HEK293 (cell line): ENCODE data around the gene PREX1.

ENCODE experiments used
- CTCF ChIA-PET: fragments of 350-600 bp; formaldehyde crosslinking; extraction: SDS; loops from one replicate; lab custom pipeline; 2021; ENCODE audit warnings: antibody characterized with exemption; lab: Yijun Ruan, JAX
- POLR2A ChIA-PET: fragments of 300-600 bp; formaldehyde crosslinking; extraction: SDS; loops from one replicate; lab custom pipeline; 2020; ENCODE audit warnings: antibody characterized with exemption, inconsistent platforms; lab: Yijun Ruan, JAX
- H3K27ac ChIP-seq: fragments of 200-500 bp; sonication (Bioruptor generic); 2 replicates; pipeline ENCODE4 v1.5.1; 2014; ENCODE audit warnings: low read depth, low read length, control low read depth, inconsistent platforms; ENCODE audit errors: extremely low read depth
- H3K36me3 ChIP-seq, 2 experiments: fragments of 200-500 bp in 1 of 2; sonication (Bioruptor generic) in 1 of 2; 1 replicate in 1 of 2; 2 replicates in 1 of 2; pipeline ENCODE4 v1.5.1; 2014 to 2017; ENCODE audit warnings: inconsistent platforms in 2 of 2, low read length in 2 of 2; ENCODE audit not compliant: control insufficient read depth in 2 of 2, insufficient read depth in 1 of 2
- H3K4me1 ChIP-seq: fragments of 200-500 bp; sonication (Bioruptor generic); 2 replicates; pipeline ENCODE4 v1.5.1; 2014; ENCODE audit warnings: mild to moderate bottlenecking, low read length, inconsistent platforms; ENCODE audit not compliant: control insufficient read depth, insufficient read depth
- H3K4me3 ChIP-seq: 2 replicates; pipeline ENCODE4 v1.5.1; 2011; ENCODE audit warnings: low read depth, mild to moderate bottlenecking, control low read depth, low read length, moderate library complexity
- H3K9me3 ChIP-seq: fragments of 200-500 bp; sonication (Bioruptor generic); 2 replicates; pipeline ENCODE4 v1.5.1; 2014; ENCODE audit warnings: low read depth, low read length, inconsistent platforms; ENCODE audit not compliant: control insufficient read depth, insufficient read depth
- TCF7L2 ChIP-seq: IDR thresholded peaks from 2 replicates; pipeline ENCODE4 v1.6.1; 2011; ENCODE audit warnings: low read depth, mild to moderate bottlenecking, inconsistent platforms, low read length, moderate library complexity, borderline replicate concordance
- WT1 ChIP-seq: fragments of 450-650 bp; formaldehyde crosslinking; IDR thresholded peaks from 2 replicates; pipeline ENCODE4 v1.5.1; 2016; ENCODE audit warnings: missing biosample characterization, missing genetic modification characterization
- ZBTB17 ChIP-seq: fragments of 450-650 bp; formaldehyde crosslinking; IDR thresholded peaks from 2 replicates; pipeline ENCODE4 v1.5.1; 2016; ENCODE audit warnings: missing biosample characterization, missing genetic modification characterization
- ZFP69B ChIP-seq: fragments of 450-650 bp; formaldehyde crosslinking; IDR thresholded peaks from 2 replicates; pipeline ENCODE4 v1.5.1; 2016; ENCODE audit warnings: missing biosample characterization, missing genetic modification characterization
- ZIC2 ChIP-seq: fragments of 450-650 bp; formaldehyde crosslinking; IDR thresholded peaks from 2 replicates; pipeline ENCODE4 v1.5.1; 2016; ENCODE audit warnings: missing biosample characterization, missing genetic modification characterization
- ZNF114 ChIP-seq: fragments of 450-650 bp; formaldehyde crosslinking; IDR thresholded peaks from 2 replicates; pipeline ENCODE4 v1.5.0; 2017; ENCODE audit warnings: missing biosample characterization, missing genetic modification characterization
- ZNF138 ChIP-seq: fragments of 450-650 bp; formaldehyde crosslinking; IDR thresholded peaks from 2 replicates; pipeline ENCODE4 v1.5.1; 2016; ENCODE audit warnings: missing biosample characterization, missing genetic modification characterization, borderline replicate concordance
- ZNF223 ChIP-seq: fragments of 450-650 bp; formaldehyde crosslinking; IDR thresholded peaks from 2 replicates; pipeline ENCODE4 v1.5.1; 2016; ENCODE audit warnings: missing biosample characterization, missing genetic modification characterization
- ZNF404 ChIP-seq: fragments of 450-650 bp; formaldehyde crosslinking; IDR thresholded peaks from 2 replicates; pipeline ENCODE4 v1.5.1; 2017; ENCODE audit warnings: missing biosample characterization, missing genetic modification characterization
- ZNF529 ChIP-seq: fragments of 450-650 bp; formaldehyde crosslinking; IDR thresholded peaks from 2 replicates; pipeline ENCODE4 v1.5.1; 2017; ENCODE audit warnings: missing genetic modification characterization, missing biosample characterization; ENCODE audit not compliant: insufficient replicate concordance
- ZNF596 ChIP-seq: fragments of 450-650 bp; IDR thresholded peaks from 2 replicates; pipeline ENCODE4 v1.5.0; 2018; ENCODE audit warnings: missing biosample characterization, mild to moderate bottlenecking, missing genetic modification characterization, moderate library complexity
- ZNF610 ChIP-seq: fragments of 450-650 bp; formaldehyde crosslinking; IDR thresholded peaks from 2 replicates; pipeline ENCODE4 v1.5.1; 2016; ENCODE audit warnings: missing biosample characterization, missing genetic modification characterization, borderline replicate concordance
- ZNF664 ChIP-seq: fragments of 450-650 bp; formaldehyde crosslinking; IDR thresholded peaks from 2 replicates; pipeline ENCODE4 v1.5.1; 2016; ENCODE audit warnings: missing biosample characterization, missing genetic modification characterization
- ZNF792 ChIP-seq: fragments of 450-650 bp; formaldehyde crosslinking; IDR thresholded peaks from 2 replicates; pipeline ENCODE4 v1.5.1; 2016; ENCODE audit warnings: missing biosample characterization, missing genetic modification characterization
- ZSCAN16 ChIP-seq: fragments of 450-650 bp; formaldehyde crosslinking; IDR thresholded peaks from 2 replicates; pipeline ENCODE4 v1.5.1; 2016; ENCODE audit warnings: missing biosample characterization, missing genetic modification characterization
- TF ChIP-seq, protein P1 (sequence below): fragments of 450-650 bp; formaldehyde crosslinking; IDR thresholded peaks from 2 replicates; pipeline ENCODE4 v1.5.1; 2016; ENCODE audit warnings: missing biosample characterization, missing genetic modification characterization
- TF ChIP-seq, protein P2 (sequence below): sonication (generic); formaldehyde crosslinking; IDR thresholded peaks from 2 replicates; pipeline ENCODE4 v1.8.1; 2022; ENCODE audit warnings: mild to moderate bottlenecking, moderate library complexity, missing genetic modification reagents
- TF ChIP-seq, protein P3 (sequence below): fragments of 450-650 bp; formaldehyde crosslinking; IDR thresholded peaks from 2 replicates; pipeline ENCODE4 v1.5.1; 2016; ENCODE audit warnings: missing biosample characterization, missing genetic modification characterization
- TF ChIP-seq, protein P4 (sequence below): fragments of 450-650 bp; formaldehyde crosslinking; IDR thresholded peaks from 2 replicates; pipeline ENCODE4 v1.5.1; 2016; ENCODE audit warnings: missing biosample characterization, missing genetic modification characterization, borderline replicate concordance
- TF ChIP-seq, protein P5 (sequence below): fragments of 450-650 bp; formaldehyde crosslinking; IDR thresholded peaks from 2 replicates; pipeline ENCODE4 v1.5.1; 2016; ENCODE audit warnings: missing biosample characterization, missing genetic modification characterization
- TF ChIP-seq, protein P6 (sequence below): fragments of 450-650 bp; formaldehyde crosslinking; IDR thresholded peaks from 2 replicates; pipeline ENCODE4 v1.5.1; 2016; ENCODE audit warnings: missing biosample characterization, missing genetic modification characterization

The PREX1 gene

DNA sequence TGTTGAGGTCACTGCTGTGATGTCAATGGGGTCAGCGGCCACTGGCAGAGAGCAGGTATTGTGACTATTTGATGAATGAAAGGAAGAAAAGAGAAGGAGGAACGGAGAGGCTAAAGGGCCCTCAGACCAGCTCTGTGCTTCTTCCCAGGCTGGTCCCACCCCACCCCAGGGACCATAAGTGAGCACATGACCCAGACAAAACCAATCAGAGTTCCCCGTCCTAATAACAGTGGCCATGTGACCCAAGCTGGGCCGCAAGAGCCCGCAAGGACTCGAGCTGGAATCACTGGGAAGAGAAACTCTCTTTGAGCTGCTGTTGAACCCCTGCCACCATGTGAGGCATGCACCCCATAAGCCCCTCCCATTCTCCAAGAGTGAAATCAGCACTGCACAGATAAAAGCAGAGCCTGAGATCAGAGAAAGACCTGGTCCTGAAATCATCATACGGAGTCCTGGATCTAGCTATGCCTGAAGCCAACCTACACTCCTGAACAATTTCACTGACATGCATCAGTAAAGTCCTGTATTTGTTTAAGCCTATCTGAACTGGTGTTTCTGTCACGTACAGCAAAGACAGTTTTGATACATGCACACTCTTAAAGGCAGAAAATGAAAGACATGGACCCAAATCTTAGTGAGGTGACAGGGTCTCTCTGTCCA, 90.2 kb downstream of the PREX1 start (continued):
- TF ChIP-seq, protein P1, sequence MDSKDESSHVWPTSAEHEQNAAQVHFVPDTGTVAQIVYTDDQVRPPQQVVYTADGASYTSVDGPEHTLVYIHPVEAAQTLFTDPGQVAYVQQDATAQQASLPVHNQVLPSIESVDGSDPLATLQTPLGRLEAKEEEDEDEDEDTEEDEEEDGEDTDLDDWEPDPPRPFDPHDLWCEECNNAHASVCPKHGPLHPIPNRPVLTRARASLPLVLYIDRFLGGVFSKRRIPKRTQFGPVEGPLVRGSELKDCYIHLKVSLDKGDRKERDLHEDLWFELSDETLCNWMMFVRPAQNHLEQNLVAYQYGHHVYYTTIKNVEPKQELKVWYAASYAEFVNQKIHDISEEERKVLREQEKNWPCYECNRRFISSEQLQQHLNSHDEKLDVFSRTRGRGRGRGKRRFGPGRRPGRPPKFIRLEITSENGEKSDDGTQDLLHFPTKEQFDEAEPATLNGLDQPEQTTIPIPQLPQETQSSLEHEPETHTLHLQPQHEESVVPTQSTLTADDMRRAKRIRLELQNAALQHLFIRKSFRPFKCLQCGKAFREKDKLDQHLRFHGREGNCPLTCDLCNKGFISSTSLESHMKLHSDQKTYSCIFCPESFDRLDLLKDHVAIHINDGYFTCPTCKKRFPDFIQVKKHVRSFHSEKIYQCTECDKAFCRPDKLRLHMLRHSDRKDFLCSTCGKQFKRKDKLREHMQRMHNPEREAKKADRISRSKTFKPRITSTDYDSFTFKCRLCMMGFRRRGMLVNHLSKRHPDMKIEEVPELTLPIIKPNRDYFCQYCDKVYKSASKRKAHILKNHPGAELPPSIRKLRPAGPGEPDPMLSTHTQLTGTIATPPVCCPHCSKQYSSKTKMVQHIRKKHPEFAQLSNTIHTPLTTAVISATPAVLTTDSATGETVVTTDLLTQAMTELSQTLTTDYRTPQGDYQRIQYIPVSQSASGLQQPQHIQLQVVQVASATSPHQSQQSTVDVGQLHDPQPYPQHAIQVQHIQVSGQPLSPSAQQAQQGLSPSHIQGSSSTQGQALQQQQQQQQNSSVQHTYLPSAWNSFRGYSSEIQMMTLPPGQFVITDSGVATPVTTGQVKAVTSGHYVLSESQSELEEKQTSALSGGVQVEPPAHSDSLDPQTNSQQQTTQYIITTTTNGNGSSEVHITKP, result no peak
- no peak for TF ChIP-seq ZFP69B (tag by site-specific recombination)
- no peak for TF ChIP-seq ZNF792 (tag by site-specific recombination)
- no peak for TF ChIP-seq ZNF138 (tag by site-specific recombination)
- no peak for TF ChIP-seq ZBTB17 (tag by site-specific recombination)
- TF ChIP-seq, protein P2, sequence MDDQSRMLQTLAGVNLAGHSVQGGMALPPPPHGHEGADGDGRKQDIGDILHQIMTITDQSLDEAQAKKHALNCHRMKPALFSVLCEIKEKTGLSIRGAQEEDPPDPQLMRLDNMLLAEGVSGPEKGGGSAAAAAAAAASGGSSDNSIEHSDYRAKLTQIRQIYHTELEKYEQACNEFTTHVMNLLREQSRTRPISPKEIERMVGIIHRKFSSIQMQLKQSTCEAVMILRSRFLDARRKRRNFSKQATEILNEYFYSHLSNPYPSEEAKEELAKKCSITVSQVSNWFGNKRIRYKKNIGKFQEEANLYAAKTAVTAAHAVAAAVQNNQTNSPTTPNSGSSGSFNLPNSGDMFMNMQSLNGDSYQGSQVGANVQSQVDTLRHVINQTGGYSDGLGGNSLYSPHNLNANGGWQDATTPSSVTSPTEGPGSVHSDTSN (CRISPR knock-in tag), result no peak
- no peak for TF ChIP-seq ZNF596 (tag by site-specific recombination)
- TF ChIP-seq, protein P3, sequence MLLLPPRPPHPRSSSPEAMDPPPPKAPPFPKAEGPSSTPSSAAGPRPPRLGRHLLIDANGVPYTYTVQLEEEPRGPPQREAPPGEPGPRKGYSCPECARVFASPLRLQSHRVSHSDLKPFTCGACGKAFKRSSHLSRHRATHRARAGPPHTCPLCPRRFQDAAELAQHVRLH (tag by site-specific recombination), result no peak

DNA sequence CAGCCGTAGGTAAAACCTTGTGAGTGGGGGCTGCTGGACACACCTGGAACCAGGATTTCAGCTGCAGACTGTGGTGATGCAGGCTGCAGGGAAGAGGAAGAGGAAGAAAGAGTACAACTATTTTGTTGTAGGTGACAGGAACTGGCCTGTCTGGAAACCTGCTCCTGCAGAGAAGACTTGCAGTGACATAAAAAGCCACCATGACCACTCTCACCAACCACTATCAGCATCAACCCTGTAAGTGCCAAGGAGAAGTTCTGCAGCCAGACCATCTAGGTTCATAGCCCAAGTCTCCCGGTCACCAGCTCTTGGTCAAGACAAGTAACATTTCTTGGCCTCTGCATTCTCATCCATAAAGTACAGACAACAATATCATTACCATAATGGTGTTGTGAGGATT, 91.2 kb downstream of the PREX1 start:
- Histone ChIP-seq H3K4me1 (no peaks in the 10 kb centered on the region), H3K27ac (no peak overlapping the region), H3K4me3 (no peak overlapping the region), H3K36me3 (no peaks in the 10 kb centered on the region), H3K9me3 (no peaks in the 10 kb centered on the region)
- ChIA-PET POLR2A (no interaction called here), CTCF (interaction anchor here (0.6 kb wide), 2 partner anchors 38 to 99 kb away, joined by 3 to 4 read pairs; no protein-coding TSS in a partner anchor)
- TF ChIP-seq, protein P4, sequence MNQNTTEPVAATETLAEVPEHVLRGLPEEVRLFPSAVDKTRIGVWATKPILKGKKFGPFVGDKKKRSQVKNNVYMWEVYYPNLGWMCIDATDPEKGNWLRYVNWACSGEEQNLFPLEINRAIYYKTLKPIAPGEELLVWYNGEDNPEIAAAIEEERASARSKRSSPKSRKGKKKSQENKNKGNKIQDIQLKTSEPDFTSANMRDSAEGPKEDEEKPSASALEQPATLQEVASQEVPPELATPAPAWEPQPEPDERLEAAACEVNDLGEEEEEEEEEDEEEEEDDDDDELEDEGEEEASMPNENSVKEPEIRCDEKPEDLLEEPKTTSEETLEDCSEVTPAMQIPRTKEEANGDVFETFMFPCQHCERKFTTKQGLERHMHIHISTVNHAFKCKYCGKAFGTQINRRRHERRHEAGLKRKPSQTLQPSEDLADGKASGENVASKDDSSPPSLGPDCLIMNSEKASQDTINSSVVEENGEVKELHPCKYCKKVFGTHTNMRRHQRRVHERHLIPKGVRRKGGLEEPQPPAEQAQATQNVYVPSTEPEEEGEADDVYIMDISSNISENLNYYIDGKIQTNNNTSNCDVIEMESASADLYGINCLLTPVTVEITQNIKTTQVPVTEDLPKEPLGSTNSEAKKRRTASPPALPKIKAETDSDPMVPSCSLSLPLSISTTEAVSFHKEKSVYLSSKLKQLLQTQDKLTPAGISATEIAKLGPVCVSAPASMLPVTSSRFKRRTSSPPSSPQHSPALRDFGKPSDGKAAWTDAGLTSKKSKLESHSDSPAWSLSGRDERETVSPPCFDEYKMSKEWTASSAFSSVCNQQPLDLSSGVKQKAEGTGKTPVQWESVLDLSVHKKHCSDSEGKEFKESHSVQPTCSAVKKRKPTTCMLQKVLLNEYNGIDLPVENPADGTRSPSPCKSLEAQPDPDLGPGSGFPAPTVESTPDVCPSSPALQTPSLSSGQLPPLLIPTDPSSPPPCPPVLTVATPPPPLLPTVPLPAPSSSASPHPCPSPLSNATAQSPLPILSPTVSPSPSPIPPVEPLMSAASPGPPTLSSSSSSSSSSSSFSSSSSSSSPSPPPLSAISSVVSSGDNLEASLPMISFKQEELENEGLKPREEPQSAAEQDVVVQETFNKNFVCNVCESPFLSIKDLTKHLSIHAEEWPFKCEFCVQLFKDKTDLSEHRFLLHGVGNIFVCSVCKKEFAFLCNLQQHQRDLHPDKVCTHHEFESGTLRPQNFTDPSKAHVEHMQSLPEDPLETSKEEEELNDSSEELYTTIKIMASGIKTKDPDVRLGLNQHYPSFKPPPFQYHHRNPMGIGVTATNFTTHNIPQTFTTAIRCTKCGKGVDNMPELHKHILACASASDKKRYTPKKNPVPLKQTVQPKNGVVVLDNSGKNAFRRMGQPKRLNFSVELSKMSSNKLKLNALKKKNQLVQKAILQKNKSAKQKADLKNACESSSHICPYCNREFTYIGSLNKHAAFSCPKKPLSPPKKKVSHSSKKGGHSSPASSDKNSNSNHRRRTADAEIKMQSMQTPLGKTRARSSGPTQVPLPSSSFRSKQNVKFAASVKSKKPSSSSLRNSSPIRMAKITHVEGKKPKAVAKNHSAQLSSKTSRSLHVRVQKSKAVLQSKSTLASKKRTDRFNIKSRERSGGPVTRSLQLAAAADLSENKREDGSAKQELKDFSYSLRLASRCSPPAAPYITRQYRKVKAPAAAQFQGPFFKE (tag by site-specific recombination), result no peak
- TF ChIP-seq WT1 (tag by site-specific recombination) (no peak), ZNF529 (tag by site-specific recombination) (no peak), ZIC2 (tag by site-specific recombination) (no peak), ZNF610 (tag by site-specific recombination) (no peak), ZNF114 (no peak), ZNF404 (tag by site-specific recombination) (no peak), ZSCAN16 (tag by site-specific recombination) (no peak), TCF7L2 (no peak), ZNF664 (tag by site-specific recombination) (no peak), ZNF223 (tag by site-specific recombination) (no peak)
- TF ChIP-seq, protein P5, sequence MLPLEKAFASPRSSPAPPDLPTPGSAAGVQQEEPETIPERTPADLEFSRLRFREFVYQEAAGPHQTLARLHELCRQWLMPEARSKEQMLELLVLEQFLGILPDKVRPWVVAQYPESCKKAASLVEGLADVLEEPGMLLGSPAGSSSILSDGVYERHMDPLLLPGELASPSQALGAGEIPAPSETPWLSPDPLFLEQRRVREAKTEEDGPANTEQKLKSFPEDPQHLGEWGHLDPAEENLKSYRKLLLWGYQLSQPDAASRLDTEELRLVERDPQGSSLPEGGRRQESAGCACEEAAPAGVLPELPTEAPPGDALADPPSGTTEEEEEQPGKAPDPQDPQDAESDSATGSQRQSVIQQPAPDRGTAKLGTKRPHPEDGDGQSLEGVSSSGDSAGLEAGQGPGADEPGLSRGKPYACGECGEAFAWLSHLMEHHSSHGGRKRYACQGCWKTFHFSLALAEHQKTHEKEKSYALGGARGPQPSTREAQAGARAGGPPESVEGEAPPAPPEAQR, result no peak
- TF ChIP-seq, protein P6, sequence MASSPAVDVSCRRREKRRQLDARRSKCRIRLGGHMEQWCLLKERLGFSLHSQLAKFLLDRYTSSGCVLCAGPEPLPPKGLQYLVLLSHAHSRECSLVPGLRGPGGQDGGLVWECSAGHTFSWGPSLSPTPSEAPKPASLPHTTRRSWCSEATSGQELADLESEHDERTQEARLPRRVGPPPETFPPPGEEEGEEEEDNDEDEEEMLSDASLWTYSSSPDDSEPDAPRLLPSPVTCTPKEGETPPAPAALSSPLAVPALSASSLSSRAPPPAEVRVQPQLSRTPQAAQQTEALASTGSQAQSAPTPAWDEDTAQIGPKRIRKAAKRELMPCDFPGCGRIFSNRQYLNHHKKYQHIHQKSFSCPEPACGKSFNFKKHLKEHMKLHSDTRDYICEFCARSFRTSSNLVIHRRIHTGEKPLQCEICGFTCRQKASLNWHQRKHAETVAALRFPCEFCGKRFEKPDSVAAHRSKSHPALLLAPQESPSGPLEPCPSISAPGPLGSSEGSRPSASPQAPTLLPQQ (tag by site-specific recombination), result no peak
